Activated CD8-positive, alpha-beta memory T cell treated with anti-CD3 and anti-CD28 coated beads, Interleukin-2, amount 50 U/mL, for 4 hours (primary cell): ENCODE data around the gene PLAGL1.

Source experiments
- DNase-seq: peaks from one replicate; pipeline ENCODE4 v3.0.0-alpha.2; 2020

PLAGL1 gene

GRCh38 chr6:143963158-143963919, 44.7 kb downstream of the PLAGL1 start:
- no peak for DNase-seq

GRCh38 chr6:143961886-143962878, 45.9 kb downstream of the PLAGL1 start:
- no peak for DNase-seq

- DNase-seq = no peak
These were observed 47.0 kb downstream of the PLAGL1 start for GRCh38 chr6:143961066-143961465.

DNA sequence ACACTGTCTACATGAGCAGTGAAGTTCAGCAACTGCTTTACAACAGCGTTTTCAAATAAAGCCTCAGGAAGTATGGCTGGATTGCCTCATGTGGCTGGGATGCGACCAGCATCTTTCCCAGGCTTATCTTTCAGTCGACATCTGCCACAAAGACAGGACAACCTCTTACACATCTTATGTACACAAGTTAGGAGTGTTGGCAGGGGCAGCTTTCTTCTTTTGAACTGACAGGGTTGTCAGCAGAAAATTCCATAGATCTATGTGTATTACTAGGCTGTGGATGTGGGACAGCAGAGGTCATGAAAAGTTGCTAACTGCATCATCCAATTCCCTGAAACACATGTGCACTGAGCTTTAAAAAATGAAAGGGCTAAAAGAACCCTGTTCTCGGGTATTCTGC, 48.1 kb downstream of the PLAGL1 start:
- no peak for DNase-seq

DNA sequence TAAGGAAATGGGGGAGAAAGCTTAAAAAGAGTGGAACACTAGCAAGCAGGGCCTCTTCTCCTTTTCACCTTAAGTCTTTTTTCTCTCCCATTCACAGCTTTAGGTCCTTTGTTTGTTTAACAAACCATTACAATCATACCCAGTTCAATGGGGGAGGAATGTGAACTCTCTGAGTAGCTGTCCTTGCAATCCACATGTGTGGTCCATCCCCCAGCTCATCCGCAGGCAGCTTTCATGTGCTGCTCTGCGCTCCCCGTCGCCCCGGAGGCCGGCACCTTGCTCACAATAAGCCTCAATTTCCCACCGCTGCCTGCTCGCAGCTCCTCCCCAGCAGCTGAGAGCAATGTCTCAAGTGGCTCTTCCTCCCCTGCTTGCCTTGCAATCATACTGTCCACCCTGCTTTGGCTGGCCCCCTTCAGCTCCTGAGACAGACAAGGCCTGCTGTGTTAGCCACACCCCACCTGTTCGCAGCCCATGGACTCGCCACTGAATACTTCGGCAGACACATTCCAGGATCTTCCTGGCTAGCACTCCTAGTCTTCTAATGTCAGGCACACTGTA, 49.1 kb downstream of the PLAGL1 start:
- DNase-seq = no peak

GRCh38 chr6:143957679-143958274, 50.3 kb downstream of the PLAGL1 start:
- DNase-seq = no peak

DNA sequence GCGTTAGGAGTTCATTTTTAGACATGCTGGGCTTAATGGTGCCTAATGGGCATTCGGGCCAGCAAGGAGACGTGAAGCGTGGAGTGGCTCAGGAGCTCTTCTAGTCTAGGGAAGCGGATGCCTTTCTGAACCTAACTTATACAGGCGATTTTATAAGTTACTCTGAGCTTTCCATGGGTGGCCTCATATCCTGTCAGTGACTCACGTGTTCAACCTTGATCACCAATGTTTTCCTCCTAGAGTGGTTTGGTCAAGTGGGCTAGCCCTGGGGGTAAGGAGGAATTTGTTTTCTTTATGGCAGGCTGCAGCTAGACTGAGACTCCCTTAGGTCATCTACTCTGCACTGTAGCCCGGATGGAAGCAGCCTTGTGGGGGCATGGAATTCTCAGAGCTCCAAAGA, 52.1 kb downstream of the PLAGL1 start:
- no peak for DNase-seq

DNA sequence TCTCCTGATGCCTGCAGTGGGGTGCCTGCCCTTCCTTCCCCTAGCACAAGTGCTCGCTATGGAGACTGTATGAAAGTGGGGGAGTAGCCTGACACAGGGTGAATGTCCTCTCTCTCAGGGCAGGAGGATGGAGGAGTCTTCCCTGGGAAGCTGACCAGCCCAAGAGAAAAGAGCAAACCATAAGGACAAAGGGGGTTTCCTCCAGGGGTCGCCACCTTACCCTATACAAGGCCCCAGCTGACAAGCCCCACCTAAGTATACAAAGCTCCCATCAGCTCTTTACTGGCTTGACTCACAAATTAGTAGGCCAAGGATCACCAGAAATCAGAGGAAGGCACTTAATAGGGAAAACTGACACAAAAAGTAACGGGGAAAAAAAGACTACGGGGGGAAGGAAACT, 54.1 kb downstream of the PLAGL1 start:
- DNase-seq = no peak

GRCh38 chr6:143952947-143953701, 54.9 kb downstream of the PLAGL1 start:
- DNase-seq = no peak

DNA sequence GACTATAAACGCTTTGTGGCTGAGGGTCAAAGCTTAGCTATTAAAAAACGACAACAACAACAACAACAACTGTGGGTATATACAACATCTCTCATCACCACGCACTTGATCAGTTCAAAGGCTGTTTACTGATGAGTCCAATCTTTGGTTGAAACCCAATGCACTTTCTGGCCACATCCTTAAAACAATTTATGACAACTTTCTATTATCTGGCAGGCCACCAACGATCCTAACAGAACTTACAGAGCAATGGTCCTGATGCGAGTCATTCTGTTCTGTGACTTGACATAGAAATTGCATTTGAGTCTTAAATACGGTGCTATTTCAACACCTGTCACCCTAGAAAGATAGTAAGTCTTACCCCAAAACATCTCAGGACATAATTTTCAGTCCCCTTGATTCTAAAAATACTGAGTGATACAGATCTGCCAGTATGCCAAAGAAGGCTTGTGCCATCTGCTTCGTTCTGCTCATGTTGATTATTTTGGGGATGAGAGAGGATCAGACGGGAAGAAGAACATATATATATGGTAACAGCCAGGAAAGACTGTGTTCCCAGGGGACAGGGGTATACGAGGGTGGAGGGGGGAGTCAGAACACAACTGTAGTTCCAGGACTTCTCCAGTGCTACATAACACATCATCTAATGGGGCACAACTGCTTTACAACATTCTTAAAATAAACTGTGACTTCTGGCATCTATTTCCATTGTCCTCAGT, 55.8 kb downstream of the PLAGL1 start:
- no peak for DNase-seq

GRCh38 chr6:143950875-143951274, 57.2 kb downstream of the PLAGL1 start:
- DNase-seq = no peak

DNA sequence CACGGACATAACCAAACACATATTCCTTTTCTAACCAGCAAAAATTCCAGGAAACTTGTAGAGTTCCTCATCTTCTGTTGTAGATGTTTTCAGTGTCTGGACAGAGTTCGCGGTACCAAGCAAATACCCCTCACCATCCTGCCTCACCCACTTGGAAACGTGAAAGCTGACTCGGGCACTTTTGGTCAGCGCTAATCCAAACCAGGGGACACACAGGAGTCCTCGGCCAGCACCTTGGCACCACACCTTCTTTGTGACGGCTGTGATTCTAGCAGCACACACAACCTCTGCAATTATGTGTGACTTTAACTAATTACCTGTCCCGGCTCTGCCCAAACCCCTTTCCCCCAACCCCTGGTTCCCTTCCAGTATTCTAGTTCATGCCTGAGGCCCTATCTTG, 58.1 kb downstream of the PLAGL1 start:
- DNase-seq = no peak

- no peak for DNase-seq
These were observed 58.5 kb downstream of the PLAGL1 start for GRCh38 chr6:143949535-143949934.

DNA sequence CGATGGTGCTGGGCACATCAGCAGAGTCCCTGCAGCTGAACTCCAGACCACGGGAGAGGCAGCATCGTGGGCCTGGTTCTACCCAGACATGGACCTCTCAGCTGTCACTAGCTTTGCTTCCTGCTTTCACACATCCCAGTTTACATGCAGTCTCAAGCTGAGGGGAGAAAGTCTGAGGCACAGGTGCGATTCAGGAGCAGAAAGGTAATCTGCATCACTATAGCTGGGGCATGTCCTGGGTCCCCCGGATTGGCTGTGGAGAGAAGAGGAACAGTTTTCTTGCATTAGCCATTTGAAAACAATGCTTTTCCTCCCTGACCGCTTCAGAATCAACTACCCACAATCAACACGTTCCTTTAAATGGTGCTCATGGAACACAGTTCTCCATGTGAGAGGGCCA, 59.9 kb downstream of the PLAGL1 start:
- no peak for DNase-seq

DNA sequence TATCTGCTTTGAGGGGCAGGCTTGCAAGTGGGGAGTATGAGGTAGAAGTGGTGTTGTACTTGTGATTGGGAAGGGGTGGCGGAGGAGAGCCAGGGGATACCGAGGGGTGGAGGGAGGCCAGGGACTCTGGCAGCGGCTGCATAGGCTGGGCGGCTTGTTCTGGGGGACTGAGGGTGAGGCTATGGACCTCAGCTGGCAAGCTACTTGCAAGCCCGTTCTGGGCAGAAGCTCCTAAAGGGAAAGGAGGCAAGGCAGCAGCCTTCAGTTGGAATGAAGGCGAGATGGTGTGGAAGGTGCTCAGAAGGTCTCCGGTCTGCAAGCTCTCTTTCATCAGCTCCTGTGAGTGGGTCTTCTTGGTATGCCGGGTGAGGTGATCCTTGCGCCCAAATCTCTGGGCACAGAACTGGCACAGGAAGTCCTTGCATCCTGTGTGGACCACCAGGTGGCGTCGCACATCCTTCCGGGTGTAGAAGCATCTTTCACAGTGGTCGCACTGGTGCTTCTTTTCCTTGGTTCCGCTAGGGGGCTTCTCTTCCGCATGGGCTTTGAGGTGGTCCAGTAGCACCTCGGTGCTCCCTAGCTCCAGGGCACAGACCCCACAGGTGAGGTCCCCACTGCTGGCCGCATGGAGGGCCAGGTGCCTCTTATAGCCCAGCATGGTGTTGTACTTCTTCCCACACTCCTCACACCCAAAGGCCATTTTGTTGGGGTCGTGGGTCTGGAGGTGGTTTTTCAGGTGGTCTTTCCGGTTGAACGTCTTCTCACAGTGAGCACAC, 66.0 kb downstream of the PLAGL1 start:
- peak; percentile 64 for DNase-seq

GRCh38 chr6:143940011-143940597, 68.0 kb downstream of the PLAGL1 start:
- peak; percentile 48 for DNase-seq

GRCh38 chr6:143939364-143939763, 68.7 kb downstream of the PLAGL1 start:
- no peak for DNase-seq

GRCh38 chr6:143937668-143937970, 70.4 kb downstream of the PLAGL1 start:
- DNase-seq = no peak

- no peak for DNase-seq
These were observed 71.0 kb downstream of the PLAGL1 start for GRCh38 chr6:143936778-143937667.

GRCh38 chr6:143936347-143936746, 71.7 kb downstream of the PLAGL1 start:
- no peak for DNase-seq
